ENCODE measurements around the gene PRAC2.

PRAC2 gene

DNA sequence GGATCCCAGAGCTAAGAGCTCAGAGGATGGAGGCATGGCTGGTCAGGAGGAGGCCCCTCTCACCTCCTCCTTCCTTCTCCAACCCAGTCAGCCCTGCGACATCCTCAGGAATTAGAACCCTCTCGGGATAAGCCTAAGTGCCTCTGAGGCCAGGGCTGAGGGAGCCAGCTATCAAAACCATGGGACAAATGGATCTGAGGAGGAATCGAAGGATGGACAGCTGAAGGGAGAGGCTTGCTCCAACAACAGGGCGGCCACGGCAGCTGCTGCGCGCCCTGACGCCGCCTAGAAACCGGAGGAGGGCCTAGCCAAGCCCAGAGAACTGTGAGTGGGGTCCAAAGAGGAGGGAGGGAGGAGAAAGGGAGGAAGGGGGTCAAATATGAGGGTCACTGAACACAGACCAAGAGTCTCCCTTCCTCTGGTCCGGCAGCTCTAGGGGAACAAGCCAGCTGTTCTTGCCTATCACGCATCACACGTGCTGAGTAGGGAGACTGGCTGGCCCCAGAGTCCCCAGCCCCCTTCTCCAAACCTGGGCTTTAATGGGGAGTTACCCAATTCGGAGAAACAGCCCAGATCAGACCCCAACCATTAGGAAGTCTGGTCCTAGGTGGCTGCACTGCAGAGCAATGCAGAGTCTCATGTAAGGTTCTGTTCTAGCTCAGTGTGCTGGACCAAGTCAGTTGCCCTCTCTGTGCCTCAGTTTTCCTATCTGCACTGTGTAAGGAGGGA is 11.5 kb downstream of the PRAC2 start:
- no peak for DNase-seq

DNA sequence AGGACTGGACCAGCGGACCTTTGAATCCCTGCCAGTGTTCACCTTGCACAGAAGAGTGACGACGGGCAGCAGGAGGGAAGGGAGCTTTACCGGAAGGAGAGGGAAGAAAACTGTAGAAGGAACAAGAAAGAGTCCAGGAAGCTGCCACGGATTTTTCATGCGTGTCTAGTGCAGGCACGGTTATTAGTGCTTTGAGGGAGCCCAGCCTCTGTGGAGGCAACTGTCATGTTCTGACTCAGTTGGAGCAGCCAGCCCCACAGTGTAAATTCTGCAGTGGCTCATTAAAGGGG is 12.0 kb downstream of the PRAC2 start:
- no peak for DNase-seq

DNA sequence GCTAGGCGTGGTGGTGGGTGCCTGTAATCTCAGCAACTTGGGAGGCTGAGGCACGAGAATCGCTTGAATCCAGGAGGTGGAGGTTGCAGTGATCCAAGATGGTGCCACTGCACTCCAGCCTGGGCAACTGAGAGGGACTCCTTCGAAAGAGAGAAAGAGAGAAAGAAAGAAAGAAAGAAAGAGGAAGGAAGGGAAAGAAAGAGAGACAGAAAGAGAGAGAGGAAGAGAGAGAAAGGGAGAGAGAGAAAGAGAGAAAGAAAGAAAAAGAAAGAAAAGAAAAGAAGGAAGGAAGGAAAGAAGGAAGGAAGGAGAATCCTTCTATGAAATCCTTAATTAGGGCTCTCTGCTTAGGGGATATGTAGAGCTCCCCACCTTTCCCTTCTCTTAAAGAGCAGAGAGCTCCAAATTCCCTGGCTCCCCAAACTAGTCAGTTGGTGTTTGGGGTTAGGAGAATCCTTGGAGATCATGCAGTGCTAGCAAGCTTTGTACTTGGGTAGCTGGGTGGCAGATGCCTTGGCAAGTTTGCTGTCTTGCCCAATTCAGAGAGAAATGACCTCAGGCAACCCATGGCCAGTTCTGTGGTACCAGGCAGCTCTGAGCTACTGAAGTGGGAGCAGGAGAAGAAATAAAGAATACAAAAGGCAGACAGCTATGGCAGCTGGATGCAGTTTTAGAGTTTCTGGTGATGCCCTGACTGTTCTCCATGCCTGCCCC is 14.5 kb downstream of the PRAC2 start:
- DNase-seq: no peak

DNA sequence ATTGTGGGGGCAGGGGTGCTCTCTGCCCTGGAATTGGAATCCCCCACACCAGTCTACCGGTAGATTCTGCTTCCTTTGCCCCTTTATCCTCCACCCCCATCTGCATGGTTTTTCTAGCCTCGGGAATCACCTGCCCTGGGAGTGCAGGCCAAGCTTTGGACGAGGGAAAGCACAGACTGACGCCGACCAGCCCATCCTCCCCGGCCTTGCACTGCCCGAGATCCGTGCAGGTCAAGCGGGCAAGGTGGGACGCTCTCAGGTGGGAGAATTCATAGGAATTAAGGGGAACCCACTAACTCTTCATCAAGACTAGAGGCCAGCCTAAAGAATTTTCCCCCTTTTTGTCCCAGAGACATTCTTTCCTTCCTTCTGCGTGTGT is 15.4 kb downstream of the PRAC2 start:
- DNase-seq: no peak

DNA sequence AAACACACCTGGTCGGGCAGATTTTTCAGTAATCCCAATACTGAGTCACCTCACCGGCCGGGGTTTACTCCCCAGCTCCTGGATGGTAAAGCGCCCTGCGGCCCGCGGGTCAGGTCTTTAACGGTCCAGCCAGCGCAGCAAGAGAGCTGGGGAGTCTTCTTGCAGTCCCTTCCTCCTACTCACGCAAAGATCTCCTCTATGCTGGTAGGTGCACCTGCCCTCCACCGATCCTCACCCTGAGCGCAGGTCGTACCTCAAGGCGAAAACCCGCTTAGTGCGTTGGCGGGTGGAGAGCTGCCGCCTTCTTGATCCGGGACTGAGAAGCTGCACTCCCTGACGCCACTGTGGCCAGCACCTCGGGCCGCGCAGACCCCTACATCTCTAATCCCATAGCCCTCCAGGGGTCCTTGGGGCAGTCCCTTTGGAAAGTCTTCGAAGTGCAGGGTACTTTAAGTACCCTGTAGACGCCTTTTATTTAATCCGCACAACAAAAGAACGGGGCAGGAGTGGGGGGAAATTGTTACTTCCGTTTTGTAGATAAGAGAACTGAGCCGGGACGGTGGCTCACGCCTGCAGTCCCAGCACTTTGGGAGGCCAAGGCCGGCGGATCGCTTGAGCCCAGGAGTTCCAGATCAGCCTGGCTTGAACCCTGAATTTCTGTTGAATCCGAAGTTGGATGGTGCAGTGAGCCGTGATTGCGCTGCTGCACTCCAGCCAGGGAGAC is 16.0 kb downstream of the PRAC2 start:
- DNase-seq: no peak

DNA sequence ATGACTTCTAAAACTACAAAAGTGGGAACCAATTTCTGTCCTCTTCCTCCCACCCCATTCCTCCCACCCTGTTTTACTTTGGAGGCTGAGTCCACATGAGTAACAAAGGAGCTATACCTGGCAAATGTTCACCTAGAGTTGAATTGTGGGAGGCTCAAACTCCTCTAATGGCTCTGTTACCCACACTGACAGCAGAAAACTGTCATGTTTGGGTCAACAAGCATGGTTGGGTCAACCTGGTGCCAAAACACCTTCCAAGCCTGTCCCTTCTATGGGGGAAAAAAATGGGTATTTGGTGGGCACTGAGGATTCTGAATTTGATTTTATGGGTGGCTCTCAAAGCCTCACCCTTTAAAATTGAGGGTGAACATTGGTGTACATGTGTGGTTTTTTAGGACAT is 17.6 kb downstream of the PRAC2 start:
- no peak for DNase-seq

DNA sequence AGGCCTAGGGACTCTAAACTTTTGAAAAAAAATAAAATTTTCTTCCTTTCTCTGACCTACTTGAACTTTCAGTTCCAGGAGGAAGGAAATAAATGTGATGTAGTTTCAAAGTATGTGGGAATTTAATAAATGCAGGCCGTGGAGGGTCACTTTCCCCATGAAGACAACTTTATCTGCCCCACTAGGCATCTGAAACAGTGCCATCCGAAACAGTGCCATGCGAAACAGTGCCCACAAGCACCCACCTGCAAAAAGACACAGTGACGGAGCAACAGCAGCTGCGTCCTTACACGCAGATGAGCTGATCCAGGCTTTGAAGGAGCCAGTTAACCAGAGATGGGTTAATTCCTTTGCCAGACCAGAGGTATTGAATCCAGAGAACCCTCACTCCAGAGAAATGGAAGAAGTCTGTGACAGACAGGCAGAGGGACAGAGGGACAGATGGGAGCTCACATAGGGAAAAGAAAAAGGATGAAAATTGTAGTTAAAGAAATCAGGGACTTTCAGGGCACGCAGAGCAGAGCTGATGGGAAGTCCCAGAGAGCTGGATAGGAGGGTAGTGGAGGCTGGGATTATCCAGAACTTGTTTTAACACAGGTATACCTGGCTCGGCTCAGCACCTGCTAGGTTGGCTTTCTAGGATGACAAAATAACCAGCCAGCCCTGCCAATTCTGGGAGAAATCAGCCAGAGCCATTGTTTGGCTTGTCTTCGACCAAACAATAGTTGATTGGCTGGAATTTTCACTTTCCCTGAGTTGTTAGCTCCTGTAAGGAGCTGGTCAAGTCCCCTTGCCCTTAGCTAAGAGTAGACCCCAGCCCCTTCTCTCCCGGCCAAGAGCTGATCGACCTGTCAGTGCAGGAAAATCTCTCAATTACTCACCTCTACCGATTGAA is 22.6 kb downstream of the PRAC2 start:
- no peak for DNase-seq

DNA sequence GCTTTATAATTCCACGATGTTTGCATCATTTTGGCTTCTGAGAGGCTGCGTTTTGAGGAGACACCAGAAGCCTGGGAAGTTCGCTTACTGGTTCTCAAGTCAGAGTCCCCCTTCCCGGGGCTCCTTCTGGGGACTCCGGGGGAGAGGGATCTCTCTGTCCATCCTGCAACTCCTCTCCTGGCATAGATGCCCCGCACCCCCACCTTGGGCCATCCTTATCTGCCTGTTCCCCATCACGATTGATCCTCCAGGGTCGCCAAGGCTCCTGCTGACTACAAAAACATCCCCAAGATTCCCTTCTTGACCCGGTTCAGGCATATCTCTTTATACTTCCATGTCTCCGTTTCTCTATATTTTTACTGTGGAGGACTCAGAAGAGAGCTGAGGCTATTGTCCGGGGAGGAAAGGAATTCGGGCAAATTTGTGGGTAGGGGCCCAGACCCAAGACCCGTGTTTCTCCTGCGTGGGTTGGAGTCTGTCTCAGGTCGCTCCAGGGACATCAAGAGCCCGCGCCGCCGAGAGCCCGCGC is 24.0 kb downstream of the PRAC2 start:
- no peak for DNase-seq

DNA sequence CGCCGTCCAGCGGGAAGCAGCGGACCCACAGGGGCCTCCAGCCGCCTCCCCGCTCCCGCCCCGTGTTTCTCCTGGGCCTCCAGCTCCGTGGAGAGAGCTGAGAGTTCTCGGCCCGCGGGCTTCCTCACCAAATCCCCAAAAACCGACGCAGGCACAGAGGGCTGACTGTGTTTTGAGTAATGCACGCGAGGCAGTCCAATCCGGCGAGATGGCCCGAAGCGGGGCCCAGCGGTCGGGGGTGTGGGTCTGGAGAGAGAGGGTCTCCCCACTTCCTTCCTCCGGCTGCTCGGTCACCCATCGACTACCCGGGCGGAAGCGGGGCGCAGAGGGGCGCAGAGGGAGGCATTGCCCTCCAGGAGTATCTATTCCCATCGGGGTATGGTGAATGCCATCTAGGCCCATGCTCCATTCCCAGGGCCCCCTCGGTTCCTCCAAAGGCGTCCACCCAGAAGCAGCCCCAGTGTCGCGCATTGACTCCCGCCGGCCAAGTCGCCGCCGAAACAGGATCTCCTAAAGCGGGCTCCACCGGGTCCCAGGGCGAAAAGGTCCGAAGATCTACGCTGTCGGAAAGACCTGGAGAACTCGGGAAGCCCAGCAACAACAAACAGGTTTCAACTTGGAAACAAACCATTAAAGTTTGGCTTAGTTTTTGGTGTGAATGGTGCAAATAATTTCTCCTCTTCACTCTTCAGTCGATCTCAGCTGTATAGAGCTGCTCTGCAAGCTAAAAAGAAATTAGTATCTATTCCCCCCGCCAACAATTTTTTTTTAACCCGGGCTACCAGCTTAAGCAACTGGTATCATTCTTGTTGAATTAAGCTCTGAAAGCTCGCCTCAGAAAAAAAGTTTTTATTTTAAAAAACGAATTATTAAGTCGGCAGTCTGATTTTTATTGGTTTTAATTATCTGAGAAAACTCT is 24.7 kb downstream of the PRAC2 start:
- no peak for DNase-seq

DNA sequence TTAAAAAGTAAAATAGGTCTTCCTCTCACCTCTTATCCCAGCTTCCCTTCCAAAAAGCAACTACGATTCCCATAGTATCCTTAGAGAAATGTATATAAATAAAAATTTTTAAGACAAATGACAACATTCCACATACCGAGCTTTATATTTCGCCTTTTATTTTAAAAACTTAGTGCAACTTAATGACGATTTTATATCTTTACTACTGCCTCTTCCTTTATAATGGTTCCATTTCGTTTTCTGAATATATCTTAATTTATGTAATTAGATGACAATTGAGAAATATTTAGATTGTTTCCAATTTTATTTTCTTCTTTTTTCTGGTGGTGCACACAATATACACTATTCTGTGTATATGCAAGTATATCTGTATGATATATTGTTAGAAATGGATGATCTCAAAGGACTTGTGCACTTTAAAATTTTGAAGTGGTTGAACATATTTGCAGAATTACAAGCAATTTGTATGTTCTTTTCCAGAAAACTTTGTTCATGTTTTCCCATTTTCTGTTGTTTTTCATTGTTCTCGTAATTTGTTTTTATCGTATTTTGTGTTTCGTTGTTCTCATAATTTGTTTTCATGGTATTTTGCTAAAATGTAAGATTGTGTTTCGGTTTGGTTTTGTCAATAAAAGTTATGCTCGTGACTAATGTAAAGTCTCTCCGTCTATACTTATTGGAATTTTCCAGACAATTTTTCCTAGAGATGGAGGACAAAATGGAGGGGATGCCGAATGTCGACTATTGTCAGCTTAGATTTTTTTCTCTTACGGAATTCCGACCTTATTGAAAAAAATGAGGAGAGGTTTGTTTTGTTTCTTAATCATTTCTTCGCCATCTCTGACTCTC is 26.0 kb downstream of the PRAC2 start:
- no peak for DNase-seq

DNA sequence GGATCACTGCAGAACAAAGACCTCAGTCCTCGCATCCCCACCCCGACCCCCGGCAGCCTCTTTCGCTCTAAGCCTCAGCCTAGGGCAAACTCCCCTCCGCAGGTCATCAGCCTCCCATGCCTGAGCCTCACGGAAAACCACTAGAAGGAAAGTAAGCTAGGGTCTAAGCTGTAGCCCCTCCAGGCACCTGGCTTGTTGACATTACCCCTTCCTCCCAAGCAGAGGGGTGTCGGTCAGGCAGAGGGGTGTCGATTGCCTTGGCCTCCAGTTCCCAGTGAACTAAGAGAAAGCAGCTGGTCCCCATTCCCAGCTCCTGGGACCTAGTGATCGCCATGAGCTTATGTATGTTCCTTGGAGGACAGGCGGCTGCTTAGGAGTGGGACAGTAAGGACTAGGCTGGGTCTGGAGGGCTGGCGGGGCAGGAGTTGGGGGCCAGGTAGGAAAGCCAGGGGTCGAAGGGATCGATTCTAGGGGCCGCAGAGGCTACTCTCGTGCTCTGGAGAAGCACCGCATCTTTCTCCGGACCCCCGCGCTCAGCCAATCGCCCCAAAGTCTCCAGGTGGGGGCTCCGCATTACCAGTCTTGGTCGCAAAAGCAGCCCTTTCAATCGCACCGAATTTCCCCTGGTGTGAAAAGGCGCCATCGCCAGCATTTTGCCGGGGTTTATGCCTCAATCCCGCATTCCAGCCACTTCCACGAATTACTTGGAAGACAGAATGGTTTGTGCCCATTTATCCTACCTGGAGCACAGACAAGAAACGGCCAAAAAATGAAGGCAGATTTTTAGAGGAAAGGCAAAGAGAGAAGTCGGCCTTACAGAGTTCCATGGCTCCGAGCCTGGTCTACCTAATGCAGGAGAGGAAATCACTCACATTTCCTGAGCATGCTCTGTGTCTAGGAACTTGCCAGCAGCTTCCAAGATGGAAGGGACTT is 26.9 kb downstream of the PRAC2 start:
- DNase-seq: no peak

DNA sequence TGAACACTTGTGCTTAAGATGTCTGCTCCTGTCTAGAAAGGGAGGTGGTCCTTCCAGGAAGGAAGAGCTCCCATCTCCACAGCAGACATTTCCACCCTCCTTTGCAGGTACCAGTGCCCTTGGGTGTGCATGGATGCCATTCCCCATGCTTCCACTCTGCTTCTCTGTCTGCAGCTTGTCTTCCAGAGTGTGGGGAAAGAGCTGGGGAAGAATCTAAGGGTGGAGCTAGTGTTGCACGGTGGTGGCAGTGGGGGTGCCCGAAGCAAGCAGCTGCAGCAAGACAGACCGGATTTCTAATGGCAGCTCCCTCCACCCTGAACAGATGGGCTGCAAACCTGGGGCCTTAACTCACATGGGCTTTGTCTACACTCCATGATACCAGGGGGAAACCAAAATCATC is 28.2 kb downstream of the PRAC2 start:
- no peak for DNase-seq

DNA sequence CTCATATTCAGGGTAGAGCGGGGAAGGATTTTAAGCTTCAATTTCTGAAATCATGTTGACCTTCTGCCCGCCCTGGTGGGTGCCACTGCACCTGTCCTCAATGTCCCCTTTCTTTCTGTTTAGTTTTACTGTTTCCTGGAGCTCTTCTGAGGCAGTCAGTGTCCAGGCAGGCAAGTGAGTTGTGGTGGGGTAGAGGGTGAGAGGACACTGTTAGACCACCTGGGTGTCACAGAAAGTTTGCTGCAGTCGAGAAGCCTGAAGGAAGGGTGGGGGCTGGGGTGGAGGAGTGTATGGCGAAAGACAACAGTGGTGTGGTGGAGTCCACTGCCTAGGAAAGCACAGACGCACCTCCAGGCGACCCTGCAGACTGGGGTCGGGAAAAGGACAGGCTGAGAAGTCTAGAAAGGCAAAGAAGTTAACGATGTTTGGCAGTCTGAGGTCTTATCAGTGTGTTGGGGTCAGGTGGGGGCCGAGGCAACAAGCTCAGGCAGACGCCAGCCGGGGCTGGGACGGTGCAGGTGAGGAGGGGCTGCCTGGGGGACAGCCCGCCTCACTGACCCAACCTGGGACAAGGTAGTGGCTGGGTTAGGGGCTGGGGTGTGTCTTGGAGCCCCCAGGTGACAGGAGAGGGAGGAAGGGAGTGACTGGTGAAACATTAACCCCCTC is 28.9 kb downstream of the PRAC2 start:
- no peak for DNase-seq

DNA sequence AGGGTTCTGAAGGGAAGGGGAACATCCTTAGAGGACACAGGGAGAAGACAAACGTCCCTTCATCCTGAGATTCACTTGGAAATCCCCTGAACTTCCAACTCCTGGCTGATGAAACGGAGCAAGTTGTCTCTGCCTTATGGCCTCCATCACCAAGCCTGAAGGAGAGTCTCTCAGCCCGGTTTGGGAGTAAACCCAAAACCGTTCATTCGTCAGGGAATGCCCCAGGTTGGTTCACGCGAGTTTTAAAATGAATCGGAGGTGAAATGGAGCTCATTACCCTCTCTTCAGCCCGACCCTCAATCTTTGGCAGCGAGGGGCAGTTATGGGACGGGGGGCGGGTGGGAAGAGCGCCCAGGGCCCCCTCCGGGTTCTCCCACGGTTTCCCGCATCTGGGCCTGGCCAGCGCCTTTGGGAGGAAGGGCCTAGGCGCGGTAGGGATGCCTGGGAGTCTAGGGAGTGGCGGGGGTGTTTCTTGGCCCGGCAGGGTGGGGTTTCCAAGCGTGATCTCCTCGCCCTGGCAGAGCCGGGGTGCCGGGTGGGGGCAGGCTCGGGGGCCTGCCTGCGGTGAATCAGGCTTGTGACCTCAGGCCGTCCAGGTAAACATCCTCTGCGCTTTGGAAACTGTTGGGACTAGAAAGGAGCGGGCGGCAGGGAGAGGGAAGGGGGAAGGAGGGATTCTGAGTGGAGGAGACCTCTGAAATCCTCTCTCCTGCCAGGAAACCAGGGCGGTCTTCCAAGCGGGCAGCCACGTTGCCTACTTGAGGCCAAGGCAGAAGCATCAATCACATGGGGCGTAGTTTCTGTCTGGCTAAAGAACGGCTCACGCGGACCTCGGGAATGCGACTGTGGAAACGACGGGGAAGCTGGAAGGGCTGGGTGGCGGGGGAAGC is 29.7 kb downstream of the PRAC2 start:
- no peak for DNase-seq

DNA sequence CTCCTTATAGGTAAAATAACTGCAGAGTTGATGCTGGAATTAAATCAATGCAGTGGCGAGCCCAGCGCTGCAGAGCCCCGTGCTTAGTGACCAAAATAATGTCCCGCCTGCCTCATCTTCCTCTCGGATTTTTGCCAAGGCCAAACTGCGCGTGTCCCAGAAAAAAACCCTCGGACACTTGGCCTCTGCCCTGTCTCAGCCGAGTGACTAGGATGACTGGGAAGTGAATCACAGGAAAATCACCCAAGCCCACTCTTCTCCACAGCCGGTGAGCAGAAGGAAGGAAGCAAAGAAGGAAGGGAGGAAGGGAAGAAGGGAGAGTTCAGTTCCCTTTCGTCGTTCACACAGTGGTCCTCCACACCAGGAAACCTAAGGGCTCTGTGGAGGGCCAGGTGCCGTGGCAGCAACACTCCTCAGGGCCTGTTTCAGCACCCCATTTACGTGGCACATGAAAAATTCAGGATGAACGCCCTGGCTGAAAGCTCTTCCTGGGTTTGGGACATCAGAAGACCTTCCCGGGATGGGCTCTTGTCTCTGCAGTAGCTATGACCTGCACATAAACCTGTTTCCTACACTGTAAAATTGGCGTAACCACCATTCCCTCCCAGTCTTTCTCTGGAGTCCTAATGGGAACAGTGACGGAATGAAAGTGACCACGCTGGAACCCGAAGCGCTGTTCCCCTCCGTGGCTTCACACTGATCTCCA is 31.0 kb downstream of the PRAC2 start:
- DNase-seq: no peak

DNA sequence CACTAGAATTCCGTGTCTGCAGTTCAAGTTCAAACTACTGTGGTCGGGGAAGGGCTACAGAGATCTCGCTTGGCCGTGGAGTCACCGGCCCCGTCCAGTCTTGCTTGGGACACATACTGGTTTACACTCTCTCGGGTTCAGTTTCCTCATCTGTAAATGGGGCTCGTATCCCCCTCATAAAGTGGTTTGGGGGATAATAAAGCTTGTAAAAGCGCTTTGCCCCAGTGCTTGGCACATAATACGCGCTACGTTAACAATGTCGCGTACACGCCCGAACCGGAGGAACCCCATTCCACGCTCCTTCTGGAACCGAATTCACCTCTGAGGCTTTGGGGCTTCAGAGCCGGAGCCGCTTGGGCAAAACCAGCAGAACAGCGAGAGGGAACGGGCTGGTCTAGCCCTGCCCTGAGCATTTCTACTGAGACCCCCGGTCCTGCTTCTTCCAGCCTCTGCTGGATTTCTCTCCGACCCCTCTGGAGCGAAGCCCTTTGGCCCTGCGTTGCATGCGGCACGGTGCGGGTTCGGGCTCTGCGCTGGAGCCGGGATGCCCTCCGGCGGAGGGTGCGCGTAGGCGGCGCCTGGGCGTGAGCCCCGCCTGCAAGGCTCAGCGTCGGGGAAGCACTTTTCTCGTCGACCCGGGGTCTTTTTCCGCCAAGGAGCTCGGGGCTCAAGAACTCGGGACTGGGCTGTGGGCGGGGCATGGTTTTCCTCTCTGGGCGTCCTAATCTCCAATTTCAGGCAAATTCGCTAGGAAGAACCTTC is 31.7 kb downstream of the PRAC2 start:
- DNase-seq: no peak

DNA sequence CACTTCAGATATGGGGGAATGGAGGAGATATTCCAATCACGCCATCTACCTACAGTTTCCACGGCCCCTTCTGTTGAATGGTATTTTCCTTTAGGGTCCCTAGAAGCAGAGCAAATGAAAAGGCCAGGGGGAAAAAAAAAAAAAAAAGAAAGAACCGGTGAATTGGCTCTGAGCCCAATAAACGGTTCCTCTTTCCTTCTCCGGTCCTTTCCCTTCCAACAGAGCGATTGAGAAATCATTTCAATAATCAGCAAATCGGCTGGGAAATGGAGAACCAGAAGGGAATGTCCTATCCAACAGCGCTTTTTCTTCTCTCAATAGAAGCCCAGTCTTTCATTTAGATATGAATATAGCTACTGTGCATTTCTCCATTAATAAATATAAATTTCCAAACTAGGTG is 32.4 kb downstream of the PRAC2 start:
- DNase-seq: no peak

Data from stimulated activated CD4-positive, alpha-beta T cell treated with anti-CD3 and anti-CD28 coated beads, Interleukin-4, amount 100 ng/mL, for 1 hour (primary cell).